ENCODE results near the gene RPS24. TPM values are rescaled to one million over a fixed set of nuclear protein-coding genes. Genes with fewer than 3 reads are reported as not detected.

Gene RPS24
- 5,468 TPM for polyA plus RNA-seq (2013, experiment 1 of 2)
- polyA plus RNA-seq (2013, experiment 2 of 2): 5,481 TPM

DNA sequence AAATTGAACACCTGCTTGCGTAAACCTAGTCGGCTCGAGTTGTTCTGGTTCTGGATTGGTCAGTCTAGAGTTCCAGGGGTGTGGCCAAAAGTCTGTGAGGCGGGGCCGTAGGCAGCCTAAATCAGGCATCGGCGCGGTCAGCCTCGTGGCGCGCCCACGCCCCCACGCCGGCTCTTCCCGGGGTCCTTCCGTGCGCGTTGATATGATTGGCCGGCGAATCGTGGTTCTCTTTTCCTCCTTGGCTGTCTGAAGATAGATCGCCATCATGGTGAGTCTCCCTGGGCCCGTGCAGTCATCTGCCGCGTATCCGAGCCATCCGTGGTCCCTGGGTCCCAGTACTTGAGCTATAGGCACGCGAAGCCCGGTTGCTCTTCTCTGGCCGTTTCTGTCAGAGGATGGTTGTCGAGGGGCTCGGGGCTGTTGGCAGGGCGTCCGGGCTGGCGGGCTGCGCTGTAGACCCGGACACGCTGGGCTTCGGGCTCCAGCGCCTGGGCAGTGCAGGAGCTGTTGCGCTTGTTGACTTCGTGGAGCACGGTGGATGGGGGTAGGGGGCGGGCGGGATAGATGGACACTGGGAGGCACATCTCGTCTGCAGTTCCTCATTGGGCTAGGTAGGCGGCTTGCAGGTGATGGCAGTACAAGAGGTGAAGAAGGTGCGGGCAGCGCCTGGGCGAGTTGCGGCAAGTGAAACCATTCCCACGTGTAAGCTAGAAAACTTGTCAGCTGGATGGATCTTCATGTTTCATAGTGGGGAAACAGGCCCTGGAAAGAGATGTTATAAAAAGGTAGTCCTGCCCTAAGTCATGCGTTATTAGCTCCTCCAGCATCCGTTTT lies at the start of gene RPS24:
Gene RPS24 (plus strand): TSS at position 227 of the 834 bp plus-strand sequence. CDS start 39 bp downstream, at position 266.
- Histone ChIP-seq H3K79me1 (ENCODE audit: low read length) (peaks cover 9% of the 10 kb centered on the region), H3K9ac (ENCODE audit: low read length) (peak within 1 kb of the TSS; percentile 96), H4K8ac (ENCODE audit: low read depth, low read length) (no peak within 1 kb of the TSS), H3K4me1 (ENCODE audit: control insufficient read depth, low read depth, low read length) (peaks cover 5% of the 10 kb centered on the region), H2BK15ac (replicated peaks; ENCODE audit: low read depth) (no peak within 1 kb of the TSS), H3K4me3 (ENCODE audit: low read length) (peak within 1 kb of the TSS; percentile 97), H2BK5ac (ENCODE audit: low read length) (peak within 1 kb of the TSS; percentile 62), H3K56ac (ENCODE audit: low read length) (peak within 1 kb of the TSS; percentile 84), H3K4me2 (ENCODE audit: low read length) (peak within 1 kb of the TSS; percentile 82), H4K5ac (ENCODE audit: low read length) (no peak within 1 kb of the TSS), H2AK5ac (ENCODE audit: low read length) (no peak within 1 kb of the TSS), H3K4ac (ENCODE audit: low read depth, low read length) (peak within 1 kb of the TSS; percentile 90), H2BK120ac (ENCODE audit: low read depth, low read length) (no peak within 1 kb of the TSS), H3K36me3 (ENCODE audit: control insufficient read depth, insufficient read depth, low read length) (peaks cover 17% of the 10 kb centered on the region), H3K27ac (ENCODE audit: low read depth, low read length) (peak within 1 kb of the TSS; percentile 88), H3K18ac (ENCODE audit: low read length) (peak within 1 kb of the TSS; percentile 94), H3K23ac (ENCODE audit: low read length) (peak within 1 kb of the TSS; percentile 24), H3K27me3 (ENCODE audit: insufficient read depth, low read length, poor library complexity) (no peaks in the 10 kb centered on the region), H3K79me2 (ENCODE audit: control insufficient read depth, insufficient read depth, low read length) (peaks cover 51% of the 10 kb centered on the region)
- no CpG with 5 or more reads among the region's 55 CpGs for WGBS (ENCODE audit: extremely low coverage, insufficient coverage, low lambda C conversion rate)
- DNase-seq: peak; percentile 98

DNA sequence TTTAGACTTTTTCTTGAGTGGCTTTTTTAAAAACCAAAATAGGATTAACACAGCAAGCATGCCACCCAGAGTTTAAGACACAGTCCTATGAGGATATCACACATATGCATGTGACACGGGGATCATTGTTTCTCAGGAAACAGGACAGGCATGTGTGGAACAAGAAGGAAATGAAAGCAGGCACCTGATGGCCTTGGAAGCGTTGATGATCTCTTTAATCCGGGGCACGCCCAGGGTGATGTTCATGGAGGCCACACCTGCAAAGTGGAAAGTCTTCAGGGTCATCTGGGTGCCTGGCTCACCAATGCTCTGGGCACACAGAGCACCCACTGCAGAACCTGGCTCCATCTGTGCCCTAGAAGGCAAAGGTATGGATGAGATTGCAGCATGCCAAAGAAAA lies 48.7 kb upstream of the RPS24 start:
- H3K23ac ChIP-seq (ENCODE audit: low read length): no peak overlapping the region
- no peak overlapping the region for H3K4me3 ChIP-seq (ENCODE audit: low read length)
- H2AK5ac ChIP-seq (ENCODE audit: low read length): no peak overlapping the region
- no peak overlapping the region for H4K5ac ChIP-seq (ENCODE audit: low read length)
- H3K36me3 ChIP-seq (ENCODE audit: control insufficient read depth, insufficient read depth, low read length): peaks cover 24% of the 10 kb centered on the region
- H3K27ac ChIP-seq (ENCODE audit: low read depth, low read length): no peak overlapping the region
- H3K79me1 ChIP-seq (ENCODE audit: low read length): no peaks in the 10 kb centered on the region
- no peak overlapping the region for H2BK15ac ChIP-seq (replicated peaks; ENCODE audit: low read depth)
- H2BK5ac ChIP-seq (ENCODE audit: low read length): no peak overlapping the region
- no CpG with 5 or more reads among the region's 4 CpGs for WGBS (ENCODE audit: extremely low coverage, insufficient coverage, low lambda C conversion rate)
- no peak overlapping the region for H3K18ac ChIP-seq (ENCODE audit: low read length)
- H3K4me1 ChIP-seq (ENCODE audit: control insufficient read depth, low read depth, low read length): no peaks in the 10 kb centered on the region
- H3K9ac ChIP-seq (ENCODE audit: low read length): no peak overlapping the region
- DNase-seq: no peak
- H3K4me2 ChIP-seq (ENCODE audit: low read length): no peak overlapping the region
- no peaks in the 10 kb centered on the region for H3K79me2 ChIP-seq (ENCODE audit: control insufficient read depth, insufficient read depth, low read length)
- no peak overlapping the region for H3K56ac ChIP-seq (ENCODE audit: low read length)
- H3K27me3 ChIP-seq (ENCODE audit: insufficient read depth, low read length, poor library complexity): no peaks in the 10 kb centered on the region
- no peak overlapping the region for H3K4ac ChIP-seq (ENCODE audit: low read depth, low read length)
- H4K8ac ChIP-seq (ENCODE audit: low read depth, low read length): no peak overlapping the region
- no peak overlapping the region for H2BK120ac ChIP-seq (ENCODE audit: low read depth, low read length)

GRCh38 chr10:77987671-77988255 lies 45.9 kb upstream of the RPS24 start:
- no peaks in the 10 kb centered on the region for H3K79me1 ChIP-seq (ENCODE audit: low read length)
- H3K4ac ChIP-seq (ENCODE audit: low read depth, low read length): no peak overlapping the region
- no peak overlapping the region for H3K23ac ChIP-seq (ENCODE audit: low read length)
- H2BK120ac ChIP-seq (ENCODE audit: low read depth, low read length): no peak overlapping the region
- H2BK5ac ChIP-seq (ENCODE audit: low read length): no peak overlapping the region
- no peaks in the 10 kb centered on the region for H3K27me3 ChIP-seq (ENCODE audit: insufficient read depth, low read length, poor library complexity)
- no peak overlapping the region for H3K18ac ChIP-seq (ENCODE audit: low read length)
- H3K79me2 ChIP-seq (ENCODE audit: control insufficient read depth, insufficient read depth, low read length): no peaks in the 10 kb centered on the region
- H3K4me2 ChIP-seq (ENCODE audit: low read length): no peak overlapping the region
- H2AK5ac ChIP-seq (ENCODE audit: low read length): no peak overlapping the region
- H3K27ac ChIP-seq (ENCODE audit: low read depth, low read length): no peak overlapping the region
- H3K4me3 ChIP-seq (ENCODE audit: low read length): no peak overlapping the region
- H3K56ac ChIP-seq (ENCODE audit: low read length): no peak overlapping the region
- H3K9ac ChIP-seq (ENCODE audit: low read length): no peak overlapping the region
- peaks cover 15% of the 10 kb centered on the region for H3K36me3 ChIP-seq (ENCODE audit: control insufficient read depth, insufficient read depth, low read length)
- H3K4me1 ChIP-seq (ENCODE audit: control insufficient read depth, low read depth, low read length): no peaks in the 10 kb centered on the region
- no CpG with 5 or more reads among the region's 7 CpGs for WGBS (ENCODE audit: extremely low coverage, insufficient coverage, low lambda C conversion rate)
- no peak for DNase-seq
- no peak overlapping the region for H2BK15ac ChIP-seq (replicated peaks; ENCODE audit: low read depth)
- H4K5ac ChIP-seq (ENCODE audit: low read length): no peak overlapping the region
- H4K8ac ChIP-seq (ENCODE audit: low read depth, low read length): no peak overlapping the region

DNA sequence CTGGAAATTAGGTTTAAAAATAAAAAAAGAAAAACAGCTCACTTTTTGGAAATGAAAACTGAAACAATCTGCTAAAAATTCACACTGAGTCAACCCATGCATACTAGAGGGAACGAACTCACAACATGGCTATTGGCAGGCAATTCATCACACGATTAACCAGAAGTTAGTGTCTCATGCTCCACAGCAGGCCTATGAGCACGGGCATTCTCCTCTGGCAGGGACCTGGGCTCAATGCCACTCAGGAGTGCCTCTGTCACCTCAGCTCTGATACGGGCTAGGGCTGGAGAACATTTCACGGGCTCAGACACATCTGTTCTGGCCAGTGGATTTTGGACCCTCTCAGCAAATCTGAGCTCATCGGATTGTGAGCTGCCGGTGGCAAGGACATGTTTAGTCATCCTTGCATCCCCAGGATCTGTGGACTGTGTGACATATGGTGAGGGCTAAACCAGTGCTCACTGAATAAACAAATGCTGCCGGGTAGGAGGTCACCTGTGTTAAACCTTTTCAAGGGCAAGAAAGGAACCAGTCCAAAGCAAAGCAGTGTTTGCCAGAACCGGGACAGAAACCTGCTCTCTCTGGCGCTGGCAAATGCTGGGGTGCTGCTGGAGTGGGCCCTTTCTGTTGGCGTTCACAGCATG lies 44.5 kb upstream of the RPS24 start:
- Histone ChIP-seq H3K27me3 (ENCODE audit: insufficient read depth, low read length, poor library complexity) (no peaks in the 10 kb centered on the region), H3K4me1 (ENCODE audit: control insufficient read depth, low read depth, low read length) (no peaks in the 10 kb centered on the region), H3K79me2 (ENCODE audit: control insufficient read depth, insufficient read depth, low read length) (no peaks in the 10 kb centered on the region), H3K23ac (ENCODE audit: low read length) (no peak overlapping the region), H4K8ac (ENCODE audit: low read depth, low read length) (no peak overlapping the region), H3K36me3 (ENCODE audit: control insufficient read depth, insufficient read depth, low read length) (peaks cover 12% of the 10 kb centered on the region), H3K4me2 (ENCODE audit: low read length) (no peak overlapping the region), H2BK15ac (replicated peaks; ENCODE audit: low read depth) (no peak overlapping the region), H2AK5ac (ENCODE audit: low read length) (no peak overlapping the region), H3K56ac (ENCODE audit: low read length) (no peak overlapping the region), H2BK5ac (ENCODE audit: low read length) (no peak overlapping the region), H4K5ac (ENCODE audit: low read length) (no peak overlapping the region), H3K27ac (ENCODE audit: low read depth, low read length) (no peak overlapping the region), H3K79me1 (ENCODE audit: low read length) (no peaks in the 10 kb centered on the region), H3K18ac (ENCODE audit: low read length) (no peak overlapping the region), H3K4ac (ENCODE audit: low read depth, low read length) (no peak overlapping the region), H3K9ac (ENCODE audit: low read length) (no peak overlapping the region), H3K4me3 (ENCODE audit: low read length) (no peak overlapping the region), H2BK120ac (ENCODE audit: low read depth, low read length) (no peak overlapping the region)
- no peak for DNase-seq
- WGBS (ENCODE audit: extremely low coverage, insufficient coverage, low lambda C conversion rate): no CpG with 5 or more reads among the region's 11 CpGs

DNA sequence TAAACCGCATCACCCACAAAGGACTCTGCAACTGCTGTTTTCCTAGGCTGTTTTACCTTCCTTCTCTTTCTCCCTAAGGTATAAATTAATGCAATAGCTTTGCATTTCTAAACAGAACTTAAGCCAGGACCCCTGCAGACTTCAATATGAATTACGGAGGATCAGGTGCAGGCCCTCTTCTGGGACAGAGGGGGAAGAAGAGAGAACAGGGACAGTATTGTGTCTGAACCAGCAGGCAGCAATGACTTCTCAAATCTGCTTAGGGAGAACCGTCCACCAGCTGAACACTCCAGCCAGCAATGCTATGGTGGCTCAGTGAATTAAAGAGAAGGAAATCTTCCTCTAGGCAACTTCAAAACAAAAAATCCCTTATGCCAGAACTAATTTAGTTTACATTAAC lies 40.0 kb upstream of the RPS24 start:
- Histone ChIP-seq H3K4me1 (ENCODE audit: control insufficient read depth, low read depth, low read length) (no peaks in the 10 kb centered on the region), H4K5ac (ENCODE audit: low read length) (no peak overlapping the region), H3K56ac (ENCODE audit: low read length) (no peak overlapping the region), H3K4me2 (ENCODE audit: low read length) (no peak overlapping the region), H3K9ac (ENCODE audit: low read length) (no peak overlapping the region), H4K8ac (ENCODE audit: low read depth, low read length) (no peak overlapping the region), H3K36me3 (ENCODE audit: control insufficient read depth, insufficient read depth, low read length) (peaks cover 4% of the 10 kb centered on the region), H2BK120ac (ENCODE audit: low read depth, low read length) (no peak overlapping the region), H2AK5ac (ENCODE audit: low read length) (no peak overlapping the region), H3K4me3 (ENCODE audit: low read length) (no peak overlapping the region), H3K23ac (ENCODE audit: low read length) (no peak overlapping the region), H3K27me3 (ENCODE audit: insufficient read depth, low read length, poor library complexity) (no peaks in the 10 kb centered on the region), H3K18ac (ENCODE audit: low read length) (no peak overlapping the region), H2BK15ac (replicated peaks; ENCODE audit: low read depth) (no peak overlapping the region), H3K4ac (ENCODE audit: low read depth, low read length) (no peak overlapping the region), H3K79me1 (ENCODE audit: low read length) (no peaks in the 10 kb centered on the region), H3K79me2 (ENCODE audit: control insufficient read depth, insufficient read depth, low read length) (no peaks in the 10 kb centered on the region), H2BK5ac (ENCODE audit: low read length) (no peak overlapping the region), H3K27ac (ENCODE audit: low read depth, low read length) (no peak overlapping the region)
- no peak for DNase-seq
- no CpG with 5 or more reads among the region's 3 CpGs for WGBS (ENCODE audit: extremely low coverage, insufficient coverage, low lambda C conversion rate)
